ENCODE measurements around the gene PIP4P1.

PIP4P1 gene

DNA sequence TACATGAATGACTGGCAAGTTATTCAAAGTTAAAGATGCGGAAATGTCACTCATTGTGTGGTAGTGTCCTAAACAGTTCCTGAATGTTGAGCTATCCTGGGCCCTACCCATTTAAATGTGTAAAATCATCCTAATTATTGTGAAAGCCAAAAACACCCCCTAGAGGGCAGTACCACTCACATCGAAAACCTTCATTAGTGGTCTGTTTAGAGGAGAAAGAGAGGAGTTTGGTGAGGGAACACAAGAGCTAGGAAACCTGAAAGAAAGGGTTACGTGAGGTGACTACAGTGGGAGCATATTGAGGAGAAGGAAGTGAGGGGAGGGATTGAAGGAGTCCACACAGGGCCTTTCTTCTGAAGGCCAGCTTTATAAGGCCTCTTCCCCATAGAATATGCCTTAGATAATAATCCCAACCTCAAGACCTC lies 45.4 kb downstream of the PIP4P1 start:
- Histone ChIP-seq H2BK120ac (ENCODE audit: low read depth, low read length) (no peak overlapping the region), H3K14ac (ENCODE audit: low read length) (no peak overlapping the region), H3K79me1 (ENCODE audit: low read depth, low read length) (no peaks in the 10 kb centered on the region), H3K27ac (replicated peaks; ENCODE audit: low read length) (no peak overlapping the region), H3K23ac (ENCODE audit: low read depth, low read length, poor library complexity) (no peak overlapping the region), H2BK15ac (ENCODE audit: low read length) (no peak overlapping the region), H3K4ac (ENCODE audit: low read length) (no peak overlapping the region), H3K18ac (ENCODE audit: low read length) (no peak overlapping the region), H3K4me3 (ENCODE audit: low read length in 2 of 2) (no peak overlapping the region), H4K91ac (ENCODE audit: low read depth, low read length, poor library complexity) (no peak overlapping the region), H2BK5ac (ENCODE audit: low read length) (no peak overlapping the region), H2AFZ (ENCODE audit: low read length) (peak overlapping the region; percentile 68), H3K4me2 (ENCODE audit: insufficient read depth, low read length, poor library complexity, severe bottlenecking) (no peak overlapping the region), H2AK5ac (ENCODE audit: low read depth, low read length) (no peak overlapping the region), H3K9me3 (replicated peaks in 1 of 2; ENCODE audit: control insufficient read depth in 2 of 2, insufficient read depth in 1 of 2, low read depth in 1 of 2, low read length in 2 of 2) (no peaks in the 10 kb centered on the region), H4K8ac (ENCODE audit: low read depth, low read length) (no peak overlapping the region), H2BK12ac (ENCODE audit: low read length) (no peak overlapping the region), H3K4me1 (ENCODE audit: control insufficient read depth in 2 of 2, insufficient read depth in 1 of 2, low read depth in 1 of 2, low read length in 2 of 2) (peaks cover 0 to 2% of the 10 kb centered on the region in 2 donors), H3K36me3 (replicated peaks in 1 of 2; ENCODE audit: control insufficient read depth in 2 of 2, insufficient read depth in 2 of 2, low read length in 2 of 2) (no peaks in the 10 kb centered on the region), H3K9ac (ENCODE audit: low read depth, low read length, poor library complexity) (no peak overlapping the region), H3K27me3 (ENCODE audit: control insufficient read depth in 3 of 3, insufficient read depth in 3 of 3, low read depth in 1 of 3, low read length in 3 of 3) (peaks cover 0 to 4% (median 0%) of the 10 kb centered on the region in 3 experiments)
- WGBS, 2 donors (ENCODE audit: extremely low coverage in 2 of 2, insufficient read length in 2 of 2, insufficient replicate concordance in 1 of 2), result no CpG with 5 or more reads among the region's 3 CpGs
- no peak for DNase-seq (ENCODE audit: low spot score)

DNA sequence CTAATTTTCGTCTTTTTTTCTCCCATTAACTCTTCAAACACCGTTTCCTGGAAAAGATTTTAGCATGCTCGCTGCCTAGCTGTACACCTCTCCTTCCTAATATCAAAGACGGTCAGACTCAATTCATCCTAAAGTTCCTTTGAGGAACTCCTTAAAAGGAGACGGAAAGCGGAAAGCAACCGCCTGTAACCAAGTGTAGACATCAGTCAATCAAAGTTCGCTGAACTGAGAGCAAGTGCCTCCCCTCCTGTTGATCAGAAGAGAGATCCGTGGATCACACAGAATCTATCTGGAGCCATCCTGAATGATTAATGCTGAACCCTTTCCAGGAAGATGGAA lies 47.5 kb downstream of the PIP4P1 start:
- Histone ChIP-seq H3K14ac (ENCODE audit: low read length) (no peak overlapping the region), H3K9ac (ENCODE audit: low read depth, low read length, poor library complexity) (no peak overlapping the region), H3K4ac (ENCODE audit: low read length) (no peak overlapping the region), H2BK5ac (ENCODE audit: low read length) (no peak overlapping the region), H3K27ac (replicated peaks; ENCODE audit: low read length) (no peak overlapping the region), H2AFZ (ENCODE audit: low read length) (peak overlapping the region; percentile 99), H3K23ac (ENCODE audit: low read depth, low read length, poor library complexity) (no peak overlapping the region), H3K4me3 (ENCODE audit: low read length in 2 of 2) (peak overlapping the region; percentile 86 to 89), H4K91ac (ENCODE audit: low read depth, low read length, poor library complexity) (no peak overlapping the region), H3K4me2 (ENCODE audit: insufficient read depth, low read length, poor library complexity, severe bottlenecking) (peak overlapping the region; percentile 69), H3K36me3 (replicated peaks in 1 of 2; ENCODE audit: control insufficient read depth in 2 of 2, insufficient read depth in 2 of 2, low read length in 2 of 2) (no peaks in the 10 kb centered on the region), H2BK120ac (ENCODE audit: low read depth, low read length) (no peak overlapping the region), H3K79me1 (ENCODE audit: low read depth, low read length) (no peaks in the 10 kb centered on the region), H3K27me3 (ENCODE audit: control insufficient read depth in 3 of 3, insufficient read depth in 3 of 3, low read depth in 1 of 3, low read length in 3 of 3) (peaks cover 0 to 3% (median 0%) of the 10 kb centered on the region in 3 experiments), H2AK5ac (ENCODE audit: low read depth, low read length) (no peak overlapping the region), H3K4me1 (ENCODE audit: control insufficient read depth in 2 of 2, insufficient read depth in 1 of 2, low read depth in 1 of 2, low read length in 2 of 2) (peaks cover 0 to 2% of the 10 kb centered on the region in 2 donors), H2BK12ac (ENCODE audit: low read length) (no peak overlapping the region), H2BK15ac (ENCODE audit: low read length) (no peak overlapping the region), H4K8ac (ENCODE audit: low read depth, low read length) (no peak overlapping the region), H3K9me3 (replicated peaks in 1 of 2; ENCODE audit: control insufficient read depth in 2 of 2, insufficient read depth in 1 of 2, low read depth in 1 of 2, low read length in 2 of 2) (no peaks in the 10 kb centered on the region), H3K18ac (ENCODE audit: low read length) (no peak overlapping the region)
- WGBS, 2 donors (ENCODE audit: extremely low coverage in 2 of 2, insufficient read length in 2 of 2, insufficient replicate concordance in 1 of 2), result no CpG with 5 or more reads among the region's 9 CpGs
- no peak for DNase-seq (ENCODE audit: low spot score)

DNA sequence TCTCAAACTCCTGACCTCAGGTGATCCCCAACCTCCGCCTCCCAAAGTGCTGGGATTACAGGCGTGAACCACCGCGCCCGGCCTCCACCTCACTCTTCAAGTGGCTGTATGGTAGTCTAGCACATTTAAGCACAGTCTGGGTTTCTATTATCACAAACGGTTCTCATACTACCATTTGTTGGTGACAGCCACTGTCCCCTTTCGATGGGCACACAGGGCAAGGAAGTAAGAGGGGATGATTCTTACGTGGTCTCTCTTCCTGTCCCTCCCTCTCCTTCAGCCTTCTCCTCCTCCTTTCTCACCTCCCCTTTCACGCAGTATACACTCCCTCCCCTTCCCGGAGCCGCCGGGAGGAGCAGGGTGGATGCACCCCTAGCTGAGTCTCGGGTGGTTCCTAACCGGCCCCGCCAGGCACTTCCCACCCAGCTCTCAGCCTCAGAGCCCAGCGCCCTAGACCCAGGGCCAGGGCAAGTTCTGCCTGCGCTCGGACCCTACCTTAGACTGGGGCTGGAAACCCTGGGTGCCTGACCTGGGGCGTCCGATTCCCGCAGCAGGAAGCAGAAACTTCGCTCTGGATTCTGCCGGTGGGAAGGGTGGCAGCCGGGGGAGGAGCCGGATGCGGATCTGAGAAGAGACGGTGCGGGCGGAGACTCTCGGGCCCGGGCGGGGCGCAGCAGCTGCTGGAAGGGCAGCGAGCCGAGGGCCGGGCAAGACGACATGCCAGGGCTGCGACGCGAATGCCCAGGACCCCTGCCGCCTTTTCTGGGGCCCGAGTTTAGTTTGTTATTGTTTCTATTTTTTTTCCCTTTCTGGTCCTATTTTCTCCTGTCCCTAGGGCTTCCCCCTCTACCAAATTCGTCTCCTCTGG lies 48.1 kb downstream of the PIP4P1 start, which contains the start of gene TEP1:
Gene TEP1, minus strand, starts transcription at position 626 of the 868 bp plus-strand sequence. CDS start 5,062 bp downstream, outside the sequence.
- H3K27me3 ChIP-seq (ENCODE audit: control insufficient read depth in 3 of 3, insufficient read depth in 3 of 3, low read depth in 1 of 3, low read length in 3 of 3), result no peaks in the 10 kb centered on the region
- H2BK5ac ChIP-seq (ENCODE audit: low read length), result peak within 1 kb of the TSS; percentile 62
- peak within 1 kb of the TSS; percentile 86 to 89 for H3K4me3 ChIP-seq (ENCODE audit: low read length in 2 of 2)
- H3K4me1 ChIP-seq (ENCODE audit: control insufficient read depth in 2 of 2, insufficient read depth in 1 of 2, low read depth in 1 of 2, low read length in 2 of 2), result peaks cover 0 to 2% of the 10 kb centered on the region in 2 donors
- peak within 1 kb of the TSS; percentile 99 for H2AFZ ChIP-seq (ENCODE audit: low read length)
- peak within 1 kb of the TSS; percentile 54 for H2BK15ac ChIP-seq (ENCODE audit: low read length)
- H4K8ac ChIP-seq (ENCODE audit: low read depth, low read length), result no peak within 1 kb of the TSS
- H2BK120ac ChIP-seq (ENCODE audit: low read depth, low read length), result no peak within 1 kb of the TSS
- DNase-seq (ENCODE audit: low spot score), result peak; percentile 67
- peak within 1 kb of the TSS; percentile 69 for H3K4me2 ChIP-seq (ENCODE audit: insufficient read depth, low read length, poor library complexity, severe bottlenecking)
- H4K91ac ChIP-seq (ENCODE audit: low read depth, low read length, poor library complexity), result no peak within 1 kb of the TSS
- no peaks in the 10 kb centered on the region for H3K79me1 ChIP-seq (ENCODE audit: low read depth, low read length)
- peak within 1 kb of the TSS; percentile 89 for H3K9ac ChIP-seq (ENCODE audit: low read depth, low read length, poor library complexity)
- peak within 1 kb of the TSS; percentile 62 for H3K27ac ChIP-seq (replicated peaks; ENCODE audit: low read length)
- no peaks in the 10 kb centered on the region for H3K9me3 ChIP-seq (replicated peaks in 1 of 2; ENCODE audit: control insufficient read depth in 2 of 2, insufficient read depth in 1 of 2, low read depth in 1 of 2, low read length in 2 of 2)
- H2AK5ac ChIP-seq (ENCODE audit: low read depth, low read length), result no peak within 1 kb of the TSS
- peak within 1 kb of the TSS; percentile 98 for H3K23ac ChIP-seq (ENCODE audit: low read depth, low read length, poor library complexity)
- WGBS, 2 donors (ENCODE audit: extremely low coverage in 2 of 2, insufficient read length in 2 of 2, insufficient replicate concordance in 1 of 2), result no CpG with 5 or more reads among the region's 43 CpGs
- H3K36me3 ChIP-seq (replicated peaks in 1 of 2; ENCODE audit: control insufficient read depth in 2 of 2, insufficient read depth in 2 of 2, low read length in 2 of 2), result peaks cover under 1 to 4% of the 10 kb centered on the region in 2 donors
- H3K14ac ChIP-seq (ENCODE audit: low read length), result no peak within 1 kb of the TSS
- peak within 1 kb of the TSS; percentile 69 for H2BK12ac ChIP-seq (ENCODE audit: low read length)
- peak within 1 kb of the TSS; percentile 97 for H3K18ac ChIP-seq (ENCODE audit: low read length)
- H3K4ac ChIP-seq (ENCODE audit: low read length), result no peak within 1 kb of the TSS

DNA sequence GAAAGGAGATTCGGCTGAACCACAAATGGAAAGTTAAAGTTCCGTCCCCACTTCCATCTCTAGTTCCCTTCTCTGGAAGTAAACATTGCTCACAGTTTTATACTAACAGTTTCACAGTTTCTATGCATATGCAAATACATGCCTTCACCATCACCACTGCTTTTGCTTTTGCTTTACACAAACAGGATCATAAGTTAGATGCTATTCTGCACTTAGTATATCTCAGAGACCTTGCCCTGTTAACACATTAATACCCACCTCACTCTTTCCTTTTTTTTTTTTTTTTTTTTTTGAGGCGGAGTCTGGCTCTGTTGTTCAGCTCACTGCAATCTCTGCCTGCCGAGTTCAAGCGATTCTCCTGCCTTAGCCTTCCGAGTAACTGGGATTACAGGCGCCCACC lies 48.8 kb downstream of the PIP4P1 start:
- Histone ChIP-seq H4K91ac (ENCODE audit: low read depth, low read length, poor library complexity) (no peak overlapping the region), H3K36me3 (replicated peaks in 1 of 2; ENCODE audit: control insufficient read depth in 2 of 2, insufficient read depth in 2 of 2, low read length in 2 of 2) (peaks cover 3 to 10% of the 10 kb centered on the region in 2 donors), H3K9ac (ENCODE audit: low read depth, low read length, poor library complexity) (no peak overlapping the region), H2AK5ac (ENCODE audit: low read depth, low read length) (no peak overlapping the region), H3K18ac (ENCODE audit: low read length) (no peak overlapping the region), H3K4me3 (ENCODE audit: low read length in 2 of 2) (peak overlapping the region; percentile 86 to 89), H3K4me2 (ENCODE audit: insufficient read depth, low read length, poor library complexity, severe bottlenecking) (peak overlapping the region; percentile 69), H4K8ac (ENCODE audit: low read depth, low read length) (no peak overlapping the region), H3K9me3 (replicated peaks in 1 of 2; ENCODE audit: control insufficient read depth in 2 of 2, insufficient read depth in 1 of 2, low read depth in 1 of 2, low read length in 2 of 2) (no peaks in the 10 kb centered on the region), H2AFZ (ENCODE audit: low read length) (peak overlapping the region; percentile 99), H2BK12ac (ENCODE audit: low read length) (no peak overlapping the region), H3K14ac (ENCODE audit: low read length) (no peak overlapping the region), H2BK5ac (ENCODE audit: low read length) (no peak overlapping the region), H3K23ac (ENCODE audit: low read depth, low read length, poor library complexity) (no peak overlapping the region), H3K27me3 (ENCODE audit: control insufficient read depth in 3 of 3, insufficient read depth in 3 of 3, low read depth in 1 of 3, low read length in 3 of 3) (no peaks in the 10 kb centered on the region), H3K27ac (replicated peaks; ENCODE audit: low read length) (no peak overlapping the region), H3K79me1 (ENCODE audit: low read depth, low read length) (no peaks in the 10 kb centered on the region), H3K4me1 (ENCODE audit: control insufficient read depth in 2 of 2, insufficient read depth in 1 of 2, low read depth in 1 of 2, low read length in 2 of 2) (peaks cover 0 to 2% of the 10 kb centered on the region in 2 donors), H2BK120ac (ENCODE audit: low read depth, low read length) (no peak overlapping the region), H2BK15ac (ENCODE audit: low read length) (no peak overlapping the region), H3K4ac (ENCODE audit: low read length) (no peak overlapping the region)
- WGBS, 2 donors (ENCODE audit: extremely low coverage in 2 of 2, insufficient read length in 2 of 2, insufficient replicate concordance in 1 of 2), result no CpG with 5 or more reads among the region's 7 CpGs
- no peak for DNase-seq (ENCODE audit: low spot score)
